Activated CD4-positive, alpha-beta T cell treated with anti-CD3 and anti-CD28 coated beads, Interleukin-2, amount 10 ng/mL, durations not matched to agents 24 days and 14 days (primary cell): ENCODE data around the gene TTC19. TPM values are rescaled to one million over a fixed set of nuclear protein-coding genes. Genes with fewer than 3 reads are reported as not detected.

ENCODE experiments used
- DNase-seq: peaks from one replicate; pipeline ENCODE4 v3.0.0; 2022
- H3K27ac Mint-ChIP-seq: one replicate; pipeline ENCODE4 v1.8.0; 2022; ENCODE audit warnings: mild to moderate bottlenecking, mixed read lengths
- H3K27me3 Mint-ChIP-seq: one replicate; pipeline ENCODE4 v1.8.0; 2022; ENCODE audit warnings: mixed read lengths
- H3K36me3 Mint-ChIP-seq: one replicate; pipeline ENCODE4 v1.8.0; 2022; ENCODE audit warnings: low read depth, mild to moderate bottlenecking, mixed read lengths
- H3K4me1 Mint-ChIP-seq: one replicate; pipeline ENCODE4 v1.8.0; 2021; ENCODE audit warnings: mixed read lengths
- H3K4me3 Mint-ChIP-seq: one replicate; pipeline ENCODE4 v1.8.0; 2022; ENCODE audit warnings: mild to moderate bottlenecking, moderate library complexity, mixed read lengths
- H3K9me3 Mint-ChIP-seq: one replicate; pipeline ENCODE4 v1.8.0; 2021; ENCODE audit warnings: mixed read lengths
- intact Hi-C: fragments of 100-400 bp; cut with micrococcal nuclease; formaldehyde crosslinking; loops from one replicate; pipeline ENCODE4 v1.15.1; 2023
- total RNA-seq: library from RNA; stranded (reverse); gene quantifications from 2 replicates; pipeline ENCODE4 v1.2.3, GENCODE V29; 2022

TTC19 gene
- total RNA-seq, 1 donor from 2014 or later, result 38.9 TPM

GRCh38 chr17:15981646-15982580, 17.7 kb upstream of the TTC19 start:
- Mint-ChIP-seq H3K27me3 (no peaks in the 10 kb centered on the region), H3K4me1 (peaks cover 20% of the 10 kb centered on the region), H3K4me3 (no peak overlapping the region), H3K36me3 (peaks cover 38% of the 10 kb centered on the region), H3K9me3 (no peaks in the 10 kb centered on the region), H3K27ac (no peak overlapping the region)
- no peak for DNase-seq
- intact Hi-C loops, result loop anchor here (1.0 kb wide), 1 partner anchor 23 kb away; no protein-coding TSS in a partner anchor

GRCh38 chr17:15996322-15996721, 3.3 kb upstream of the TTC19 start:
- H3K9me3 Mint-ChIP-seq, result no peaks in the 10 kb centered on the region
- H3K36me3 Mint-ChIP-seq, result peaks cover 13% of the 10 kb centered on the region
- H3K27ac Mint-ChIP-seq, result no peak overlapping the region
- H3K27me3 Mint-ChIP-seq, result no peaks in the 10 kb centered on the region
- H3K4me3 Mint-ChIP-seq, result no peak overlapping the region
- H3K4me1 Mint-ChIP-seq, result peaks cover 12% of the 10 kb centered on the region
- DNase-seq, result no peak
- intact Hi-C loops, result loop anchor here (5.0 to 10.0 kb wide), 2 partner anchors 109 to 742 kb away; no protein-coding TSS in a partner anchor

GRCh38 chr17:15998031-15998562, 1.5 kb upstream of the TTC19 start:
- no peak for DNase-seq
- Mint-ChIP-seq H3K9me3 (no peaks in the 10 kb centered on the region), H3K27ac (no peak overlapping the region), H3K4me3 (peak overlapping the region; percentile 87), H3K4me1 (peaks cover 21% of the 10 kb centered on the region), H3K36me3 (peaks cover 31% of the 10 kb centered on the region), H3K27me3 (no peaks in the 10 kb centered on the region)
- intact Hi-C loops, result loop anchor here (1.0 to 10.0 kb wide), 5 partner anchors 53 to 743 kb away; partner anchors contain the start of gene ADORA2B

- Mint-ChIP-seq H3K36me3 (peaks cover 47% of the 10 kb centered on the region), H3K4me1 (peaks cover 21% of the 10 kb centered on the region), H3K27me3 (no peaks in the 10 kb centered on the region), H3K9me3 (no peaks in the 10 kb centered on the region), H3K27ac (peak overlapping the region; percentile 90), H3K4me3 (peak overlapping the region; percentile 91)
- no peak for DNase-seq
- intact Hi-C loops, result loop anchor here (1.0 to 10.0 kb wide), 4 partner anchors 41 to 745 kb away; no protein-coding TSS in a partner anchor
Observed at GRCh38 chr17:15999974-16000827, 577 bp downstream of the TTC19 start.

- H3K36me3 Mint-ChIP-seq, result peaks cover 59% of the 10 kb centered on the region
- intact Hi-C loops, result loop anchor here (1.0 kb wide), 1 partner anchor 26 kb away; no protein-coding TSS in a partner anchor
- no peaks in the 10 kb centered on the region for H3K9me3 Mint-ChIP-seq
Observed at GRCh38 chr17:16001226-16001897, 1.7 kb downstream of the TTC19 start.

GRCh38 chr17:16002708-16003260, 3.2 kb downstream of the TTC19 start:
- Mint-ChIP-seq H3K36me3 (peaks cover 69% of the 10 kb centered on the region), H3K27me3 (no peaks in the 10 kb centered on the region), H3K4me1 (peaks cover 24% of the 10 kb centered on the region), H3K9me3 (no peaks in the 10 kb centered on the region), H3K4me3 (no peak overlapping the region), H3K27ac (no peak overlapping the region)
- DNase-seq, result no peak
- intact Hi-C loops, result no loop called here

More at GRCh38 chr17:16001226-16001897, 1.7 kb downstream of the TTC19 start:
- no peak for DNase-seq
- no peaks in the 10 kb centered on the region for H3K27me3 Mint-ChIP-seq
- H3K4me1 Mint-ChIP-seq, result peaks cover 21% of the 10 kb centered on the region
- peak overlapping the region; percentile 90 for H3K27ac Mint-ChIP-seq
- H3K4me3 Mint-ChIP-seq, result peak overlapping the region; percentile 91

GRCh38 chr17:16003841-16004240, 4.2 kb downstream of the TTC19 start:
- Mint-ChIP-seq H3K4me1 (peaks cover 30% of the 10 kb centered on the region), H3K4me3 (no peak overlapping the region), H3K36me3 (peaks cover 80% of the 10 kb centered on the region), H3K27me3 (no peaks in the 10 kb centered on the region), H3K27ac (no peak overlapping the region), H3K9me3 (no peaks in the 10 kb centered on the region)
- intact Hi-C loops, result no loop called here
- no peak for DNase-seq

GRCh38 chr17:16005636-16006035, 6.0 kb downstream of the TTC19 start:
- no peak for DNase-seq
- peaks cover 26% of the 10 kb centered on the region for H3K4me1 Mint-ChIP-seq

GRCh38 chr17:16007439-16007838, 7.8 kb downstream of the TTC19 start:
- Mint-ChIP-seq H3K36me3 (peaks cover 72% of the 10 kb centered on the region), H3K4me3 (no peak overlapping the region), H3K9me3 (no peaks in the 10 kb centered on the region), H3K27me3 (no peaks in the 10 kb centered on the region), H3K27ac (no peak overlapping the region), H3K4me1 (peaks cover 15% of the 10 kb centered on the region)
- intact Hi-C loops, result no loop called here
- DNase-seq, result no peak

More at GRCh38 chr17:16005636-16006035, 6.0 kb downstream of the TTC19 start:
- Mint-ChIP-seq H3K4me3 (no peak overlapping the region), H3K27me3 (no peaks in the 10 kb centered on the region), H3K27ac (no peak overlapping the region), H3K36me3 (peaks cover 81% of the 10 kb centered on the region), H3K9me3 (no peaks in the 10 kb centered on the region)
- intact Hi-C loops, result no loop called here

GRCh38 chr17:16013943-16014407, 14.4 kb downstream of the TTC19 start:
- intact Hi-C loops, result no loop called here
- H3K4me3 Mint-ChIP-seq, result no peak overlapping the region
- no peaks in the 10 kb centered on the region for H3K27me3 Mint-ChIP-seq
- H3K4me1 Mint-ChIP-seq, result peaks cover 7% of the 10 kb centered on the region
- DNase-seq, result no peak
- peaks cover 43% of the 10 kb centered on the region for H3K36me3 Mint-ChIP-seq
- no peaks in the 10 kb centered on the region for H3K9me3 Mint-ChIP-seq
- H3K27ac Mint-ChIP-seq, result no peak overlapping the region

- intact Hi-C loops, result no loop called here
- Mint-ChIP-seq H3K9me3 (no peaks in the 10 kb centered on the region), H3K4me3 (no peak overlapping the region), H3K36me3 (peaks cover 49% of the 10 kb centered on the region), H3K4me1 (peaks cover 5% of the 10 kb centered on the region), H3K27ac (no peak overlapping the region), H3K27me3 (no peaks in the 10 kb centered on the region)
- no peak for DNase-seq
Observed at GRCh38 chr17:16019347-16019746, 19.7 kb downstream of the TTC19 start.

- H3K36me3 Mint-ChIP-seq, result peaks cover 69% of the 10 kb centered on the region
- no peak for DNase-seq
- no peaks in the 10 kb centered on the region for H3K27me3 Mint-ChIP-seq
- H3K27ac Mint-ChIP-seq, result no peak overlapping the region
- H3K4me1 Mint-ChIP-seq, result peaks cover 22% of the 10 kb centered on the region
- H3K4me3 Mint-ChIP-seq, result no peak overlapping the region
- H3K9me3 Mint-ChIP-seq, result no peaks in the 10 kb centered on the region
- intact Hi-C loops, result loop anchor here (10.0 kb wide), 1 partner anchor 501 kb away; no protein-coding TSS in a partner anchor
Observed at GRCh38 chr17:16023881-16024280, 24.3 kb downstream of the TTC19 start.
